Suppressor macrophage treated with lipopolysaccharide for 1 hour (primary cell): Measurements from ENCODE around the gene TAS2R13.

Experiments used
- DNase-seq, 3 donors: peaks; one replicate each; pipeline ENCODE4 v3.0.0-alpha.2; 2020 to 2022

The TAS2R13 gene

GRCh38 chr12:10863512-10864218 lies 45.7 kb downstream of the TAS2R13 start:
- DNase-seq, result no peak

GRCh38 chr12:10861366-10861765 lies 48.0 kb downstream of the TAS2R13 start:
- DNase-seq, result no peak
